Measurements from ENCODE around the gene PIK3C2G.

Gene PIK3C2G

GRCh38 chr12:18270958-18271460 lies 9.7 kb downstream of the PIK3C2G start:
- no peak overlapping the region for H3K4me3 ChIP-seq (ENCODE audit: low read depth, low read length)

GRCh38 chr12:18275981-18276380 lies 14.7 kb downstream of the PIK3C2G start:
- peak; percentile 6 for DNase-seq (ENCODE audit: low read depth)
- no peak overlapping the region for H3K4me3 ChIP-seq (ENCODE audit: low read depth, low read length)

More at GRCh38 chr12:18270958-18271460, 9.7 kb downstream of the PIK3C2G start:
- DNase-seq (ENCODE audit: low read depth): no peak

- no peak for DNase-seq (ENCODE audit: low read depth)
- H3K4me3 ChIP-seq (ENCODE audit: low read depth, low read length): no peak overlapping the region
These were observed 15.9 kb downstream of the PIK3C2G start for GRCh38 chr12:18277196-18277595.

- no peak for DNase-seq (ENCODE audit: low read depth)
- no peak overlapping the region for H3K4me3 ChIP-seq (ENCODE audit: low read depth, low read length)
These were observed 19.4 kb downstream of the PIK3C2G start for GRCh38 chr12:18280728-18281127.

GRCh38 chr12:18281941-18282340 lies 20.6 kb downstream of the PIK3C2G start:
- no peak for DNase-seq (ENCODE audit: low read depth)
- H3K4me3 ChIP-seq (ENCODE audit: low read depth, low read length): no peak overlapping the region

- H3K4me3 ChIP-seq (ENCODE audit: low read depth, low read length): no peak overlapping the region
- no peak for DNase-seq (ENCODE audit: low read depth)
These were observed 22.5 kb downstream of the PIK3C2G start for GRCh38 chr12:18283831-18284230.

GRCh38 chr12:18284386-18284785 lies 23.1 kb downstream of the PIK3C2G start:
- H3K4me3 ChIP-seq (ENCODE audit: low read depth, low read length): no peak overlapping the region
- no peak for DNase-seq (ENCODE audit: low read depth)

- H3K4me3 ChIP-seq (ENCODE audit: low read depth, low read length): no peak overlapping the region
- DNase-seq (ENCODE audit: low read depth): no peak
These were observed 23.8 kb downstream of the PIK3C2G start for GRCh38 chr12:18285161-18285560.

- no peak for DNase-seq (ENCODE audit: low read depth)
- no peak overlapping the region for H3K4me3 ChIP-seq (ENCODE audit: low read depth, low read length)
These were observed 29.1 kb downstream of the PIK3C2G start for GRCh38 chr12:18290386-18290785.

- H3K4me3 ChIP-seq (ENCODE audit: low read depth, low read length): no peak overlapping the region
- no peak for DNase-seq (ENCODE audit: low read depth)
These were observed 33.6 kb downstream of the PIK3C2G start for GRCh38 chr12:18294889-18295288.

- H3K4me3 ChIP-seq (ENCODE audit: low read depth, low read length): no peak overlapping the region
These were observed 35.0 kb downstream of the PIK3C2G start for GRCh38 chr12:18296201-18296908.

GRCh38 chr12:18296909-18297280 lies 35.6 kb downstream of the PIK3C2G start:
- no peak overlapping the region for H3K4me3 ChIP-seq (ENCODE audit: low read depth, low read length)

More at GRCh38 chr12:18296201-18296908, 35.0 kb downstream of the PIK3C2G start:
- DNase-seq (ENCODE audit: low read depth): no peak

GRCh38 chr12:18297902-18298301 lies 36.6 kb downstream of the PIK3C2G start:
- no peak for DNase-seq (ENCODE audit: low read depth)
- no peak overlapping the region for H3K4me3 ChIP-seq (ENCODE audit: low read depth, low read length)

More at GRCh38 chr12:18296909-18297280, 35.6 kb downstream of the PIK3C2G start:
- no peak for DNase-seq (ENCODE audit: low read depth)

GRCh38 chr12:18302809-18303430 lies 41.6 kb downstream of the PIK3C2G start:
- DNase-seq (ENCODE audit: low read depth): no peak
- no peak overlapping the region for H3K4me3 ChIP-seq (ENCODE audit: low read depth, low read length)

- no peak for DNase-seq (ENCODE audit: low read depth)
- no peak overlapping the region for H3K4me3 ChIP-seq (ENCODE audit: low read depth, low read length)
These were observed 43.3 kb downstream of the PIK3C2G start for GRCh38 chr12:18304609-18305008.

GRCh38 chr12:18306311-18306710 lies 45.0 kb downstream of the PIK3C2G start:
- no peak overlapping the region for H3K4me3 ChIP-seq (ENCODE audit: low read depth, low read length)
- no peak for DNase-seq (ENCODE audit: low read depth)

GRCh38 chr12:18313306-18313705 lies 52.0 kb downstream of the PIK3C2G start:
- DNase-seq (ENCODE audit: low read depth): no peak
- no peak overlapping the region for H3K4me3 ChIP-seq (ENCODE audit: low read depth, low read length)

- H3K4me3 ChIP-seq (ENCODE audit: low read depth, low read length): no peak overlapping the region
- peak; percentile 72 for DNase-seq (ENCODE audit: low read depth)
These were observed 58.8 kb downstream of the PIK3C2G start for GRCh38 chr12:18320036-18320617.

GRCh38 chr12:18320976-18321375 lies 59.7 kb downstream of the PIK3C2G start:
- no peak for DNase-seq (ENCODE audit: low read depth)
- no peak overlapping the region for H3K4me3 ChIP-seq (ENCODE audit: low read depth, low read length)

GRCh38 chr12:18323159-18323558 lies 61.8 kb downstream of the PIK3C2G start:
- peak; percentile 19 for DNase-seq (ENCODE audit: low read depth)
- H3K4me3 ChIP-seq (ENCODE audit: low read depth, low read length): no peak overlapping the region

- DNase-seq (ENCODE audit: low read depth): no peak
- H3K4me3 ChIP-seq (ENCODE audit: low read depth, low read length): no peak overlapping the region
These were observed 65.7 kb downstream of the PIK3C2G start for GRCh38 chr12:18327036-18327435.

Measured in skeletal muscle cell (primary cell).